Activated CD4-positive, alpha-beta T cell treated with anti-CD3 and anti-CD28 coated beads for 36 hours (primary cell): Measurements from ENCODE around the gene RALGDS. TPM values are rescaled to one million over a fixed set of nuclear protein-coding genes. Genes with fewer than 3 reads are reported as not detected.

ENCODE experiments used
- ATAC-seq: fragments of 200-7000 bp; cut with Tn5 transposase; one replicate; pipeline ENCODE4 v1.10.0; 2021; ENCODE audit warnings: mild to moderate bottlenecking, moderate library complexity
- CTCF ChIA-PET: fragments of 350-600 bp; sonication (Branson Sonifier 250); formaldehyde crosslinking; loops from one replicate; lab custom pipeline; 2021; ENCODE audit warnings: antibody characterized with exemption; lab: Charles Lee
- POLR2A ChIA-PET: fragments of 350-600 bp; sonication (Branson Sonifier 250); formaldehyde crosslinking; loops from one replicate; lab custom pipeline; 2021; ENCODE audit warnings: antibody characterized with exemption, inconsistent platforms; lab: Charles Lee
- DNase-seq: peaks from one replicate; pipeline ENCODE4 v3.0.0-alpha.2; 2020
- H3K27ac Mint-ChIP-seq: one replicate; pipeline ENCODE4 v1.8.0; 2021; ENCODE audit warnings: mixed read lengths
- H3K27me3 Mint-ChIP-seq: one replicate; pipeline ENCODE4 v1.8.0; 2021; ENCODE audit warnings: mixed read lengths
- H3K36me3 Mint-ChIP-seq: one replicate; pipeline ENCODE4 v1.8.0; 2021; ENCODE audit warnings: low read depth, mixed read lengths
- H3K4me1 Mint-ChIP-seq: one replicate; pipeline ENCODE4 v1.8.0; 2021; ENCODE audit warnings: mixed read lengths
- H3K4me3 Mint-ChIP-seq: one replicate; pipeline ENCODE4 v1.8.0; 2021; ENCODE audit warnings: mild to moderate bottlenecking, moderate library complexity, mixed read lengths
- H3K9me3 Mint-ChIP-seq: one replicate; pipeline ENCODE4 v1.8.0; 2021; ENCODE audit warnings: low read depth, mixed read lengths
- intact Hi-C, 2 experiments: fragments of 100-400 bp; cut with DNase I in 1 of 2; cut with micrococcal nuclease in 1 of 2; formaldehyde crosslinking; loops; one replicate each; pipeline versions ENCODE4 v1.14.2 to v1.15.1; 2022 to 2024; cut with DNase I, micrococcal nuclease
- total RNA-seq, 2 experiments: library from RNA; stranded (reverse); gene quantifications; one replicate each; pipeline ENCODE4 v1.2.3, GENCODE V29; 2021

RALGDS gene
- total RNA-seq, 2 experiments from 2014 or later = 65.1 to 78.6 TPM

GRCh38 chr9:133162861-133163503, 41.9 kb upstream of the RALGDS start:
- Mint-ChIP-seq H3K9me3 (no peaks in the 10 kb centered on the region), H3K36me3 (no peaks in the 10 kb centered on the region), H3K4me3 (peak overlapping the region; percentile 32), H3K27ac (no peak overlapping the region), H3K27me3 (no peaks in the 10 kb centered on the region), H3K4me1 (no peaks in the 10 kb centered on the region)
- ATAC-seq = no peak
- no peak for DNase-seq
- CTCF ChIA-PET = interaction anchor here (0.6 kb wide), 2 partner anchors 9 to 193 kb away, joined by 3 read pairs; no protein-coding TSS in a partner anchor
- POLR2A ChIA-PET = no interaction called here
- intact Hi-C loops = no loop called here

- ChIA-PET CTCF (interaction anchor here (0.5 to 4.0 kb wide), 4 partner anchors 9 to 242 kb away, joined by 4 to 17 read pairs (median 4); no protein-coding TSS in a partner anchor), POLR2A (no interaction called here)
- H3K4me3 Mint-ChIP-seq = no peak overlapping the region
- no peak for DNase-seq
- H3K4me1 Mint-ChIP-seq = no peaks in the 10 kb centered on the region
- no peak for ATAC-seq
- H3K36me3 Mint-ChIP-seq = no peaks in the 10 kb centered on the region
- no peak overlapping the region for H3K27ac Mint-ChIP-seq
- H3K27me3 Mint-ChIP-seq = no peaks in the 10 kb centered on the region
- intact Hi-C loops = no loop called here
- no peaks in the 10 kb centered on the region for H3K9me3 Mint-ChIP-seq
Measured at GRCh38 chr9:133161547-133161950, 40.5 kb upstream of the RALGDS start.

DNA sequence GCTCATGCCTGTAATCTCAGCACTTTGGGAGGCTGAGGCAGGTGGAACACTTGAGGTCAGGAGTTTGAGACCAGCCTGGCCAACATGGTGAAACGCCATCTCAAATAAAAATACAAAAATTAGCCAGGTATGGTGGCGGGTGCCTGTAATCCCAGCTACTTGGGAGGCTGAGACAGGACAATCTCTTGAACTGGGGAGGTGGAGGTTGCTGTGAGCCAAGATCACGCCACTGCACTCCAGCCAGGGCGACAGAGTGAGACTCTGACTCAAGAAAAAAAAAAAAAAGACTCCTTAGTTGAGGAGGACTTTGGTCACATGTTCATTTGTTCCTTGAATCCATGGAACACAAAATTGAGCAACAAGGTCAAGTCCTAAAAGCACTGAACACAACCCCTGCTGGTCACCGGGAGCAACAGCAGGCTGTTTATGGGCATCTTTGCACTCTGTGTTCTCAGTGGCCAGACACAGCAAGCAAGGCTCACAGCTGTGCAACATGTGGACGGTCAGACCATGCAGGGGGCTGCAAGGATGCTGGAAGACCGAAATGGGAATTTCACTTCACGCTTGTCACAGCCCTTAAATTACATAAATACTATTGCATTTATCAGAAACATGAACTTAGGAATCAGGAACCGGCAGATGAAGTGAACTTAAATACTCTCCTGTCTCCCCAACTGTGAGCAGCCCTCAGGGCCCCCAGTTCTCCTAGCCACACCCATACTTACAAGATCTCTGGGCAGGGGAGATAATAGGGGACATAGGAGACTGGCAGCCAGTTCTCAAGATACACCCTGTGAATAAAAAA, 39.9 kb upstream of the RALGDS start:
- no peaks in the 10 kb centered on the region for H3K27me3 Mint-ChIP-seq
- DNase-seq (peak; percentile 67), ATAC-seq (peak; percentile 83)
- no peaks in the 10 kb centered on the region for H3K36me3 Mint-ChIP-seq
- no peaks in the 10 kb centered on the region for H3K9me3 Mint-ChIP-seq
- intact Hi-C loops = no loop called here
- H3K27ac Mint-ChIP-seq = no peak overlapping the region
- H3K4me3 Mint-ChIP-seq = no peak overlapping the region
- no peaks in the 10 kb centered on the region for H3K4me1 Mint-ChIP-seq
- CTCF ChIA-PET = interaction anchor here (0.5 to 4.0 kb wide), 8 partner anchors 9 to 241 kb away, joined by 3 to 17 read pairs (median 4); no protein-coding TSS in a partner anchor
- POLR2A ChIA-PET = no interaction called here

DNA sequence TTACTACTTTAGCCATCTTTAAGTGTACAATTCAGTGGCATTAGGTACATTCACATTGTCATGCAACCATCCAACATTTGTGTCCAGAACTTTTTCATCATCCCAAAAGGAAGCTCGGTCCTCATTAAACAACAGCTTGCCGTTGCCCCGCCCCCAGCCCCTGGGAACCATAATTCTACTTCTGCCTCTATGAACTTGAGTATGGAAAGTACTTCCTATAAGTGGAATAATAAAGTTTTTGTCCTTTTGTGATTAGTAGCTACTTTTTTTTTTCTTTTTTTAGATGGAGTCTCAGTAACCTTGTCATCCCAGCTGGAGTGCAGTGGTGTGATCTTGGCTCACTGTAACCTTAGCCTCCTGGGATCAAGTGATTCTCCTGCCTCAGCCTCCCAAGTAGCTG, 37.7 kb upstream of the RALGDS start:
- intact Hi-C loops = loop anchor here in 1 of 2 experiments (5.0 kb wide), 1 partner anchor 601 kb away; no protein-coding TSS in a partner anchor
- Mint-ChIP-seq H3K9me3 (no peaks in the 10 kb centered on the region), H3K4me1 (no peaks in the 10 kb centered on the region), H3K27ac (no peak overlapping the region), H3K4me3 (no peak overlapping the region), H3K27me3 (no peaks in the 10 kb centered on the region), H3K36me3 (no peaks in the 10 kb centered on the region)
- CTCF ChIA-PET = interaction anchor here (0.6 to 4.0 kb wide), 7 partner anchors 11 to 501 kb away, joined by 3 to 17 read pairs (median 4); no protein-coding TSS in a partner anchor
- DNase-seq = no peak
- POLR2A ChIA-PET = no interaction called here
- ATAC-seq = no peak

- intact Hi-C loops = loop anchor here in 1 of 2 experiments (5.0 kb wide), 1 partner anchor 598 kb away; no protein-coding TSS in a partner anchor
- no peaks in the 10 kb centered on the region for H3K9me3 Mint-ChIP-seq
- H3K4me1 Mint-ChIP-seq = no peaks in the 10 kb centered on the region
- POLR2A ChIA-PET = no interaction called here
- H3K27ac Mint-ChIP-seq = no peak overlapping the region
- CTCF ChIA-PET = interaction anchor here (1.0 to 2.0 kb wide), 2 partner anchors 10 to 11 kb away, joined by 4 to 6 read pairs; no protein-coding TSS in a partner anchor
- ATAC-seq (no peak), DNase-seq (no peak)
- H3K4me3 Mint-ChIP-seq = no peak overlapping the region
- H3K36me3 Mint-ChIP-seq = no peaks in the 10 kb centered on the region
- H3K27me3 Mint-ChIP-seq = no peaks in the 10 kb centered on the region
Measured at GRCh38 chr9:133155156-133155555, 34.1 kb upstream of the RALGDS start.

GRCh38 chr9:133154097-133154989, 33.3 kb upstream of the RALGDS start:
- no peaks in the 10 kb centered on the region for H3K9me3 Mint-ChIP-seq
- POLR2A ChIA-PET = no interaction called here

DNA sequence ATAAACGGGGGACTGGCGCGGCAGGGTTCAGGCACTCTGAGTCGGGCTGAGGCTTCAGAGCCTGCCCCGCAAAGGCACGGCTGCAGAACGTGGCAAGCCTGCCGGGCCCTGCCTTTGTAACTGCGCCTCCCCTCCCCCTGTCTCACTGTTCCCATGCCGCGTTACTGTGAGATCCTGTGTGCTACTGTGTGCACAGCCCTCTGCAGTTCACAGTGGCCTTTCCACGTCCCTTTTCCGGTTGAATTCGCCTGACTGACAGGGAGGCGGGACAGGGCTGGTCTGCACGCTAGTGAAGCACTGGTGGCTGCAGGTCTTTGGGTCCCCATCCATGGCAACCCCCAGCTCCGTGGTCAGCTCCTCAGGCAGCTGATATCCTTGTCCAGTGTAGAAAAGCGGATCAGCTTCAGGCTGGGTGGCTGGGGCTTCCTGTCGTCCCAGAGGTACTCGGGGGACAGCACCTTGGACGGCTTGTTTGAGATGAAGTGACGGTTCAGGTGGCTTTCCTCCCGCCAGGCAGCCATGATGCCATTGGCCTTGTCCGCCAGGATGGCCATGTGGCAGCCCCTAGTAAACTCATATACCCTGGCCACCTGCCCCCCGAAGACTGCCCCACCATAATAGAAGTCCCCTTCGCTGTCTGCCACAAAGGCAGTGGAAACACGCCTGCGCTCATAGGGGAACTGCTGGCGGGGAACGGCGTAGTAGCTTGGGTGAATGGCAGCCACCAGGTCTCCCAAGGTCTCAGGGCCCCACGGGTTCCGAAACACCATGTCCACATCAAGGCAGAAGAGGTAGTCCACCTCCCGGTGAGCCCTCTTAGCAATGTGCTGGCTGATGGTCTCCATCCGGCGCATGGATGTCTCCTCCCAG, 32.4 kb upstream of the RALGDS start:
- Mint-ChIP-seq H3K9me3 (no peaks in the 10 kb centered on the region), H3K4me3 (no peak overlapping the region), H3K27ac (no peak overlapping the region), H3K4me1 (no peaks in the 10 kb centered on the region), H3K36me3 (no peaks in the 10 kb centered on the region), H3K27me3 (no peaks in the 10 kb centered on the region)
- POLR2A ChIA-PET = no interaction called here
- intact Hi-C loops = no loop called here
- DNase-seq (no peak), ATAC-seq (no peak)
- CTCF ChIA-PET = interaction anchor here (1.3 kb wide), 1 partner anchor 39 kb away, joined by 3 read pairs; no protein-coding TSS in a partner anchor

More at GRCh38 chr9:133154097-133154989, 33.3 kb upstream of the RALGDS start:
- DNase-seq (no peak), ATAC-seq (no peak)
- Mint-ChIP-seq H3K27ac (no peak overlapping the region), H3K36me3 (no peaks in the 10 kb centered on the region), H3K4me3 (no peak overlapping the region), H3K27me3 (no peaks in the 10 kb centered on the region), H3K4me1 (no peaks in the 10 kb centered on the region)
- intact Hi-C loops = no loop called here
- CTCF ChIA-PET = interaction anchor here (1.0 to 2.0 kb wide), 2 partner anchors 9 to 10 kb away, joined by 4 to 6 read pairs; no protein-coding TSS in a partner anchor

- Mint-ChIP-seq H3K9me3 (no peaks in the 10 kb centered on the region), H3K27me3 (no peaks in the 10 kb centered on the region), H3K36me3 (peaks cover 6% of the 10 kb centered on the region), H3K4me1 (peaks cover 6% of the 10 kb centered on the region), H3K27ac (no peak overlapping the region), H3K4me3 (peak overlapping the region; percentile 31)
- intact Hi-C loops = no loop called here
- CTCF ChIA-PET = interaction anchor here (0.6 to 1.0 kb wide), 3 partner anchors 29 to 122 kb away, joined by 3 read pairs; no protein-coding TSS in a partner anchor
- POLR2A ChIA-PET = interaction anchor here (0.9 kb wide), 1 partner anchor 38 kb away, joined by 3 read pairs; no protein-coding TSS in a partner anchor
- ATAC-seq (no peak), DNase-seq (no peak)
Measured at GRCh38 chr9:133151601-133152525, 30.8 kb upstream of the RALGDS start.

DNA sequence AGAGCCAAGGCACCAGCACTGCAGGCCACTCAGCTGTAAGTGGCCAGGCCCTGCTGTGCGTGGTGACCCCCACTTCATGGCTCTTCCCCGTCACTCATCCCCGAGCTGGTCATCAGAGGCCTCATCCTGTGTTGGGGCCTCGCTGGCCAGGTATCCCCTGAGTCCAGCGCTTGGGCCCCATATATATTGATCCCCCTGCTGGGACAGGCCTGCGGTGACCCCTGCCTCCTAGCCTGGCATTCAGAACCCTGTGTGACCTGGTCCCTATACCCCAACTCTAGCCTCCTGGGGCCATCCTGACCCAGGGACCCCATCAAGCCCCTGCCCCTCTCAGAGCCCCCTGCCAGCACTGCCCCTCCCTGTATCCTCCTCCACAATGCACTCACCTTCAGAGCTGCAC, 30.0 kb upstream of the RALGDS start:
- no peak for ATAC-seq
- peak overlapping the region; percentile 25 for H3K27ac Mint-ChIP-seq
- intact Hi-C loops = no loop called here
- POLR2A ChIA-PET = no interaction called here
- H3K9me3 Mint-ChIP-seq = no peaks in the 10 kb centered on the region
- peaks cover 12% of the 10 kb centered on the region for H3K36me3 Mint-ChIP-seq
- CTCF ChIA-PET = no interaction called here
- peaks cover 11% of the 10 kb centered on the region for H3K4me1 Mint-ChIP-seq
- no peak for DNase-seq
- peak overlapping the region; percentile 31 for H3K4me3 Mint-ChIP-seq
- no peaks in the 10 kb centered on the region for H3K27me3 Mint-ChIP-seq
